ENCODE results near the gene TGFBR1.

GRCh38 chr9:99107421-99107820 lies 2.5 kb downstream of the TGFBR1 start:
- no peak for TF ChIP-seq CTCF (IDR thresholded peaks at IDR 0.05; ENCODE audit: low read length)
- no peak for TF ChIP-seq EZH2phosphoT487 (IDR thresholded peaks at IDR 0.05; ENCODE audit: low read length)

Measured in MM.1S (cell line).